ENCODE results near the gene FOXRED1. TPM values are rescaled to one million over a fixed set of nuclear protein-coding genes. Genes with fewer than 3 reads are reported as not detected.
"Not testable (repeated sequence)": the region's sequence is repeated elsewhere in the genome, so short reads cannot be mapped to it uniquely, and the experiment has no call there.

FOXRED1 gene
- total RNA-seq, 1 donor from 2014 or later, result 28.1 TPM

DNA sequence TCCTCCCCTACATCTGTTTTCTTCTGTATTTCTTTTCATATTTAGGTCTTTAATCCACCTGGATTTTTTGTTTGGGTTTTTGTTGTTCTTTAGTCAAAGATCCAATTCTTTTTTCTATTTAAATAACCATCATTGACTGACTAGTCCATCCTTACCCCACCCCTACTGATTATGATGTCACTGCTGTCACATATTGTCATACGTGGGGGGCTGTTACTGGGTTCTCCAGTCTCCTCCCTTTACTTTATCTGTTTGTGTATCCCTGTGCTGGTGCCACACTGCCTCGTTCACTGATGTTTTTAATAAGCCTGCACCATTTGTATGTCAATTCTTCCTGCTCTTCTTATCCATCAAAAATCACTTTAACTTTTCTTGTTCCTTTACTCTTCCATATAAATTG is 28.1 kb downstream of the FOXRED1 start:
- TF ChIP-seq, protein P1, sequence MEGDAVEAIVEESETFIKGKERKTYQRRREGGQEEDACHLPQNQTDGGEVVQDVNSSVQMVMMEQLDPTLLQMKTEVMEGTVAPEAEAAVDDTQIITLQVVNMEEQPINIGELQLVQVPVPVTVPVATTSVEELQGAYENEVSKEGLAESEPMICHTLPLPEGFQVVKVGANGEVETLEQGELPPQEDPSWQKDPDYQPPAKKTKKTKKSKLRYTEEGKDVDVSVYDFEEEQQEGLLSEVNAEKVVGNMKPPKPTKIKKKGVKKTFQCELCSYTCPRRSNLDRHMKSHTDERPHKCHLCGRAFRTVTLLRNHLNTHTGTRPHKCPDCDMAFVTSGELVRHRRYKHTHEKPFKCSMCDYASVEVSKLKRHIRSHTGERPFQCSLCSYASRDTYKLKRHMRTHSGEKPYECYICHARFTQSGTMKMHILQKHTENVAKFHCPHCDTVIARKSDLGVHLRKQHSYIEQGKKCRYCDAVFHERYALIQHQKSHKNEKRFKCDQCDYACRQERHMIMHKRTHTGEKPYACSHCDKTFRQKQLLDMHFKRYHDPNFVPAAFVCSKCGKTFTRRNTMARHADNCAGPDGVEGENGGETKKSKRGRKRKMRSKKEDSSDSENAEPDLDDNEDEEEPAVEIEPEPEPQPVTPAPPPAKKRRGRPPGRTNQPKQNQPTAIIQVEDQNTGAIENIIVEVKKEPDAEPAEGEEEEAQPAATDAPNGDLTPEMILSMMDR (conservative IDR thresholded peaks at IDR 0.05; ENCODE audit: low read depth, low read length), result no peak
- no peak overlapping the region for H3K4me3 ChIP-seq (ENCODE audit: low read depth, low read length)
- DNase-seq (ENCODE audit: low read depth), result no peak

DNA sequence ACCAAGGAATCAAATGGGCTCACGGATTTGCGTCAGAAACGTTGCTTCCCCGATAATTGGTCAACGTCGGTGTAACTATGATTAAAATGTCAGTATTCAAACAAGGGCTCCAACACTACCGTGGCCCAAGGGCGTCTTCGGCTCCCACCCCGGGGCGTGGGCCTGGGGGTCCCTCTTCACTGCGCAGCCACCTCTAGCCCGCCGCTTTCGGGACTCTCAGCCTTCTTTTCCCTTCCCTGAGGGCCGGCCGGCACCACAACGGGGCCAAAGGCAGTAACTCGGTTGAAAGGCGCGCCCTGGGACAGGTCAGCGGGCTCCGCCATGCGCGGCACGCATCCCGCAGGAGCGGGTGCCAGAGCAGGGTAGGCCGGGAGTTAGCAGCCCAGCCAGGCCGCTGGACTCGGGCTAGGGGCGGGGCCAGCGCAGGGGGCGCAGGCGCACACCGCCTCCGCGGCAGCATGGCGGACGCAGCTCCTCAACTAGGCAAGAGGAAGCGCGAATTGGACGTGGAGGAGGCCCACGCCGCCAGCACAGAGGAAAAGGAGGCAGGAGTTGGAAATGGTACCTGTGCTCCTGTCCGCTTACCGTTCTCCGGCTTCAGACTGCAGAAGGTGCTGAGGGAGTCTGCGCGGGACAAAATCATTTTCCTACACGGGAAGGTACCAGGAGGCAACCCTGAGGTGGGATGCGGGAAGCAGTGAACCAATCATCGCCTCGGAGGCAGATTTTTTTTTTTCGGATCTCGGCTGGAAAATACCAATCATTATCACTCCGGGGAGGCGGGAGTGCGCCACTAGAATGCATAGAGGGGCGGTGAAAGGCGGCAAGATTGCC is 34.9 kb downstream of the FOXRED1 start, which contains the start of gene DCPS:
TSS of gene DCPS (plus strand) at position 438 of the 834 bp plus-strand sequence. CDS start at position 459, 21 bp downstream.
- TF ChIP-seq, protein P1 (conservative IDR thresholded peaks at IDR 0.05; ENCODE audit: low read depth, low read length), result no peak
- DNase-seq (ENCODE audit: low read depth), result no peak
- peak within 1 kb of the TSS; percentile 73 for H3K4me3 ChIP-seq (ENCODE audit: low read depth, low read length)

DNA sequence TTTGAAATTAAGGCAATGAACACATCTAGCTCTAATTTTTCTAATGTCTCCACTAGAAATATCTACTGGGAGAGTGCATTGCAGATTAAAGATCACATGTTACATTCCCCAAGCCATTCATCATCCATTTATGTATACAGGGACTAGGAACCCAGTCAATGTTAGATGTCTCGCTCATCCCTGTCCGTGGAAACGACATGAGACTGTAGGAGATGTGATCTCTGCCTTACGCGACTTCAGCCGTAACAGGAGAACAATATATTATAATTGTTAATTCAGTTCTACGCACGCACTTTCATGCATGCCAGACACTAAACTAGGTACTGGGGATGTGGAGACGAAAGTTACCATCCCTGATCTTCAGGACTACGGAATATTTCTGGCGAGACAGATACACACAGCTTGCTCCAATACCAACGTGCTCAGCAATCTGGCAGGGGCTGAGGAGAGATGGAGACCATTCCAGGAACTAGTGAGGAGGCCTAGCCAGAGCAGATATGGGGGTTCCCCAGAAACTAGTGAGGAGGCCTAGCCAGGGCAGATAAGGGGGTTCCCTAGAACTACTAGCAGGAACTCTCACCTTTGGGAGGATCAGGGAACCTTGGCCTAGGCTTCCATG is 35.6 kb downstream of the FOXRED1 start:
- H3K4me3 ChIP-seq (ENCODE audit: low read depth, low read length), result peak overlapping the region; percentile 73
- no peak for DNase-seq (ENCODE audit: low read depth)
- TF ChIP-seq, protein P1 (conservative IDR thresholded peaks at IDR 0.05; ENCODE audit: low read depth, low read length), result no peak

DNA sequence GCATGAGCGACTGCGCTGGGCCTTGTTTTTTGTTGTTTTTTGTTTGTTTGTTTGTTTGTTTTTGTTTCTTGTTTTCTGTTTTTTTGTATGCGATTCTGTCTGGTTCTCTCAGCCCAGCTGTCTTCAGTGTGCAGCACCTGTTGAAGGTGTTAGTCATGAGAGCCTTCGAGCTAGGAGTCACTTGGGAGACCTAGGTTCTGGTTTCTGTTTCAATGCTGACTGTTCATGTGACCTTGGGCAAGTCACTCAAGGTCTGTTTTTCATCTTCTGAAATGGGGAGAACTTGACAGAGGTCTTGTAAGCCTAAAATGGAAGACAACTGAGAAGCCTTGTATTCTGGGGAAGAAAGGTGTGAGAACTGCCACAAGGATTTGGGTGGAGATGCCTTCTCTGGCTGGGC is 36.7 kb downstream of the FOXRED1 start:
- no peak for DNase-seq (ENCODE audit: low read depth)
- TF ChIP-seq, protein P1 (conservative IDR thresholded peaks at IDR 0.05; ENCODE audit: low read depth, low read length), result no peak

DNA sequence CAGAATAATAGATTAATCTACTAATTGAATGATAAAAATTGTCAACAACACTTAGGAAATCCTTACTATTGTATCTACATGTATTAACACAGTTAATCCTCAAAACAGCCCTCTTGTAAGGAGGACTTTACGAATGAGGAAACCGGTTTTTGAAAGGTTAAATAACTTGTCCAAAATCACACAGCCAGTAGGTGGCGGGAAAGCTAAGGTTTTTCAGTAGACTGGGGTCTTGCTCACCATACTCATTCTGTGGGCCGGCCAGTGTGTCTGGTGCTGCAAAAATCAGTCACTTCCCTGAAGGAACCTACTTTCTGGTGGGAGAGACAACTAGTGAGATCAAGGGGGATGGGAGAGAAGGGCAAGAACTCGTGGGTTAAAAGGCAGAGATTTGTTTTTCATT is 38.8 kb downstream of the FOXRED1 start:
- no peak overlapping the region for H3K4me3 ChIP-seq (ENCODE audit: low read depth, low read length)
- TF ChIP-seq, protein P1 (conservative IDR thresholded peaks at IDR 0.05; ENCODE audit: low read depth, low read length), result peak; percentile 54
- no peak for DNase-seq (ENCODE audit: low read depth)

More for the DNA sequence above, 36.7 kb downstream of the FOXRED1 start:
- no peak overlapping the region for H3K4me3 ChIP-seq (ENCODE audit: low read depth, low read length)

DNA sequence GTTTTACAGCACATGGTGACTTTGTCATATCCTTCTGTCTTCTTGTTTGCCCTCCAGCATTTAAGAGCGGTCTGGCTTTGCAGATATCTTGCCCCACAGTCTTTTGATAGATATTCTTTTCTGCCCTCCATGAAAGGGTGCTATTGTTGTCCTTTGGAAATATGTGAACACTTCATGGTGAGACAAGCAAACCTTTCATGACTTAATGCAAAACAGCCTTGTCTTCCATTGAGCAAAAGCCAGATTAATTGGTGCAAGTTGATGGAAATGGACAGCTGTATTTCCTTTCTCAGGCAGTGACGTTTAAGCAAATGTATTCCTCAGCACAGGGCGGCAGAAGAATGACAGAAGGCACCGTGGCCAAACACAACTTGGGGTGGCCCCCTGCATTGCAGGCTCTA is 39.3 kb downstream of the FOXRED1 start:
- TF ChIP-seq, protein P1 (conservative IDR thresholded peaks at IDR 0.05; ENCODE audit: low read depth, low read length), result no peak
- no peak for DNase-seq (ENCODE audit: low read depth)
- H3K4me3 ChIP-seq (ENCODE audit: low read depth, low read length), result no peak overlapping the region

DNA sequence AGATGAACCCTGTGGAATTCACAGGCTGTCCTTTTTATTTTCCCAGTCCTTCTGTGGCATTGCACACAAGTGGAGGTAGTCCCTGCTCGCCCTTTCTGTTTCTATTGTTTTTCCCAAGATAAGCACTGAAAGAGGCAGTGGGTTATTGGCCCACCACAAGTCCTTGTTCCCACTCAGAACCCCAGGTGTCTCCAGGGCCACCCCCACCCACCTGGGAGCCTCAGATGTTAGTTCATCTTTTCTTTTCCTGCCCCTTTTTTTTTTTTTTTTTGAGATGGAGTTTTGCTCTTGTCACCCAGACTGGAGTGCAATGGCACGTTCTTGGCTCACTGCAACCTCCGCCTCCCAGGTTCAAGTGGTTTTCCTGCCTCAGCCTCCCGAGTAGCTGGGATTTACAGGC is 39.8 kb downstream of the FOXRED1 start:
- DNase-seq (ENCODE audit: low read depth); H3K4me3 ChIP-seq (ENCODE audit: low read depth, low read length): not testable (repeated sequence)
